DMS153 treated with DMSO at 0.1 percent for 48 hours (cell line): ENCODE data around the gene DUS3L.
"Not testable (repeated sequence)": the region's sequence is repeated elsewhere in the genome, so short reads cannot be mapped to it uniquely, and the experiment has no call there.

Experiments
- DNase-seq: peaks from one replicate; lab custom pipeline; 2025; ENCODE audit not compliant: unreplicated experiment; lab: John Stamatoyannopoulos, UW

The DUS3L gene

GRCh38 chr19:5775668-5776309, 15.2 kb downstream of the DUS3L start:
- DNase-seq = no peak

- no peak for DNase-seq
Observed at GRCh38 chr19:5774921-5775320, 16.0 kb downstream of the DUS3L start.

GRCh38 chr19:5773276-5773675, 17.7 kb downstream of the DUS3L start:
- DNase-seq = no peak

- DNase-seq = no peak
Observed at GRCh38 chr19:5772416-5772815, 18.5 kb downstream of the DUS3L start.

GRCh38 chr19:5767949-5768348, 23.0 kb downstream of the DUS3L start:
- no peak for DNase-seq

- DNase-seq = no peak
Observed at GRCh38 chr19:5765220-5765619, 25.7 kb downstream of the DUS3L start.

- no peak for DNase-seq
Observed at GRCh38 chr19:5762608-5763217, 28.2 kb downstream of the DUS3L start.

- DNase-seq = no peak
Observed at GRCh38 chr19:5753743-5754142, 37.2 kb downstream of the DUS3L start.

GRCh38 chr19:5751709-5752108, 39.3 kb downstream of the DUS3L start:
- DNase-seq = no peak

GRCh38 chr19:5749505-5749904, 41.5 kb downstream of the DUS3L start:
- DNase-seq = no peak

GRCh38 chr19:5748920-5749319, 42.0 kb downstream of the DUS3L start:
- not testable (repeated sequence) for DNase-seq

GRCh38 chr19:5744999-5745398, 46.0 kb downstream of the DUS3L start:
- DNase-seq = not testable (repeated sequence)

- no peak for DNase-seq
Observed at GRCh38 chr19:5743630-5744029, 47.3 kb downstream of the DUS3L start.

- DNase-seq = no peak
Observed at GRCh38 chr19:5742051-5742450, 48.9 kb downstream of the DUS3L start.

GRCh38 chr19:5738423-5738822, 52.5 kb downstream of the DUS3L start:
- DNase-seq = no peak
